ENCODE results near the gene OR52R1. TPM values are rescaled to one million over a fixed set of nuclear protein-coding genes. Genes with fewer than 3 reads are reported as not detected.

OR52R1 gene
- total RNA-seq = not detected in 2 replicates

- Histone ChIP-seq H3K36me3 (ENCODE audit: insufficient read depth, low read length) (no peaks in the 10 kb centered on the region), H3K27ac (ENCODE audit: low read depth, low read length) (no peak within 1 kb of the TSS), H3K4me1 (ENCODE audit: insufficient read depth, low read length) (no peaks in the 10 kb centered on the region), H3K4me3 (ENCODE audit: insufficient read depth, low read length) (no peak within 1 kb of the TSS), H3K4me2 (ENCODE audit: insufficient read depth, low read length) (no peak within 1 kb of the TSS), H3K79me2 (ENCODE audit: insufficient read depth, low read length) (no peaks in the 10 kb centered on the region), H3K27me3 (ENCODE audit: insufficient read depth, low read length) (no peaks in the 10 kb centered on the region), H4K20me1 (ENCODE audit: insufficient read depth, low read length) (no peaks in the 10 kb centered on the region), H2AFZ (ENCODE audit: low read length) (no peak within 1 kb of the TSS), H3K9me3 (ENCODE audit: low read depth, low read length) (peaks cover 3% of the 10 kb centered on the region)
- TF ChIP-seq CTCF (IDR thresholded peaks at IDR 0.05; ENCODE audit: extremely low read depth, low read depth, low read length) = no peak
- DNase-seq (ENCODE audit: insufficient read length, low spot score, missing footprints) = no peak
Observed at GRCh38 chr11:4804280-4804679, at the start of gene OR52R1. Gene OR52R1 (minus strand): TSS chr11:4804380. CDS start chr11:4804380, 0 bp downstream.

- H3K9me3 ChIP-seq (ENCODE audit: low read depth, low read length) = no peaks in the 10 kb centered on the region
- no peak overlapping the region for H3K4me3 ChIP-seq (ENCODE audit: insufficient read depth, low read length)
- H3K27ac ChIP-seq (ENCODE audit: low read depth, low read length) = no peak overlapping the region
- no peak for DNase-seq (ENCODE audit: insufficient read length, low spot score, missing footprints)
- H4K20me1 ChIP-seq (ENCODE audit: insufficient read depth, low read length) = no peaks in the 10 kb centered on the region
- H3K79me2 ChIP-seq (ENCODE audit: insufficient read depth, low read length) = no peaks in the 10 kb centered on the region
- H3K27me3 ChIP-seq (ENCODE audit: insufficient read depth, low read length) = no peaks in the 10 kb centered on the region
- H3K36me3 ChIP-seq (ENCODE audit: insufficient read depth, low read length) = no peaks in the 10 kb centered on the region
- no peak overlapping the region for H2AFZ ChIP-seq (ENCODE audit: low read length)
- no peaks in the 10 kb centered on the region for H3K4me1 ChIP-seq (ENCODE audit: insufficient read depth, low read length)
- no peak overlapping the region for H3K4me2 ChIP-seq (ENCODE audit: insufficient read depth, low read length)
- TF ChIP-seq CTCF (IDR thresholded peaks at IDR 0.05; ENCODE audit: extremely low read depth, low read depth, low read length) = no peak
Observed at GRCh38 chr11:4851033-4851432, 46.9 kb upstream of the OR52R1 start.

- no peak for DNase-seq (ENCODE audit: insufficient read length, low spot score, missing footprints)
- H3K36me3 ChIP-seq (ENCODE audit: insufficient read depth, low read length) = no peaks in the 10 kb centered on the region
- H2AFZ ChIP-seq (ENCODE audit: low read length) = no peak within 1 kb of the TSS
- no peaks in the 10 kb centered on the region for H3K9me3 ChIP-seq (ENCODE audit: low read depth, low read length)
- H3K79me2 ChIP-seq (ENCODE audit: insufficient read depth, low read length) = no peaks in the 10 kb centered on the region
- H3K27me3 ChIP-seq (ENCODE audit: insufficient read depth, low read length) = no peaks in the 10 kb centered on the region
- H3K4me1 ChIP-seq (ENCODE audit: insufficient read depth, low read length) = no peaks in the 10 kb centered on the region
- no peak within 1 kb of the TSS for H3K27ac ChIP-seq (ENCODE audit: low read depth, low read length)
- TF ChIP-seq CTCF (IDR thresholded peaks at IDR 0.05; ENCODE audit: extremely low read depth, low read depth, low read length) = no peak
- H4K20me1 ChIP-seq (ENCODE audit: insufficient read depth, low read length) = no peaks in the 10 kb centered on the region
- no peak within 1 kb of the TSS for H3K4me3 ChIP-seq (ENCODE audit: insufficient read depth, low read length)
- no peak within 1 kb of the TSS for H3K4me2 ChIP-seq (ENCODE audit: insufficient read depth, low read length)
Observed at GRCh38 chr11:4848908-4849532, 44.8 kb upstream of the OR52R1 start, which contains the start of gene OR51S1. Gene OR51S1 (minus strand): TSS chr11:4849208. CDS start chr11:4849208, 0 bp downstream.

GRCh38 chr11:4839851-4840549 lies 35.8 kb upstream of the OR52R1 start:
- H3K79me2 ChIP-seq (ENCODE audit: insufficient read depth, low read length) = no peaks in the 10 kb centered on the region
- no peak overlapping the region for H3K4me3 ChIP-seq (ENCODE audit: insufficient read depth, low read length)
- no peaks in the 10 kb centered on the region for H3K4me1 ChIP-seq (ENCODE audit: insufficient read depth, low read length)
- no peak overlapping the region for H2AFZ ChIP-seq (ENCODE audit: low read length)
- no peaks in the 10 kb centered on the region for H3K36me3 ChIP-seq (ENCODE audit: insufficient read depth, low read length)
- TF ChIP-seq CTCF (IDR thresholded peaks at IDR 0.05; ENCODE audit: extremely low read depth, low read depth, low read length) = no peak
- no peak overlapping the region for H3K27ac ChIP-seq (ENCODE audit: low read depth, low read length)
- DNase-seq (ENCODE audit: insufficient read length, low spot score, missing footprints) = no peak
- no peak overlapping the region for H3K4me2 ChIP-seq (ENCODE audit: insufficient read depth, low read length)
- no peaks in the 10 kb centered on the region for H4K20me1 ChIP-seq (ENCODE audit: insufficient read depth, low read length)
- no peaks in the 10 kb centered on the region for H3K27me3 ChIP-seq (ENCODE audit: insufficient read depth, low read length)
- no peaks in the 10 kb centered on the region for H3K9me3 ChIP-seq (ENCODE audit: low read depth, low read length)

All from osteoblast (primary cell).